T-helper 2 cell treated with Interferon-gamma antibody and Interleukin-4, amounts not matched to agents 5 μg/mL and 100 μg/mL, for 36 hours (primary cell): Measurements from ENCODE around the gene ADAMTS14.

Source experiments
- DNase-seq: peaks from one replicate; pipeline ENCODE4 v3.0.0; 2021; ENCODE audit warnings: low spot score
- H3K27ac Mint-ChIP-seq: one replicate; pipeline ENCODE4 v1.8.0; 2021; ENCODE audit warnings: mild to moderate bottlenecking, mixed read lengths
- H3K27me3 Mint-ChIP-seq: one replicate; pipeline ENCODE4 v1.8.0; 2021; ENCODE audit warnings: low read depth, mixed read lengths
- H3K36me3 Mint-ChIP-seq: one replicate; pipeline ENCODE4 v1.8.0; 2021; ENCODE audit warnings: low read depth, mixed read lengths
- H3K4me1 Mint-ChIP-seq: one replicate; pipeline ENCODE4 v1.8.0; 2021; ENCODE audit warnings: low read depth, mixed read lengths
- H3K4me3 Mint-ChIP-seq: one replicate; pipeline ENCODE4 v1.8.0; 2022; ENCODE audit warnings: mild to moderate bottlenecking, moderate library complexity, mixed read lengths
- H3K9me3 Mint-ChIP-seq: one replicate; pipeline ENCODE4 v1.8.0; 2021; ENCODE audit warnings: mixed read lengths

ADAMTS14 gene

DNA sequence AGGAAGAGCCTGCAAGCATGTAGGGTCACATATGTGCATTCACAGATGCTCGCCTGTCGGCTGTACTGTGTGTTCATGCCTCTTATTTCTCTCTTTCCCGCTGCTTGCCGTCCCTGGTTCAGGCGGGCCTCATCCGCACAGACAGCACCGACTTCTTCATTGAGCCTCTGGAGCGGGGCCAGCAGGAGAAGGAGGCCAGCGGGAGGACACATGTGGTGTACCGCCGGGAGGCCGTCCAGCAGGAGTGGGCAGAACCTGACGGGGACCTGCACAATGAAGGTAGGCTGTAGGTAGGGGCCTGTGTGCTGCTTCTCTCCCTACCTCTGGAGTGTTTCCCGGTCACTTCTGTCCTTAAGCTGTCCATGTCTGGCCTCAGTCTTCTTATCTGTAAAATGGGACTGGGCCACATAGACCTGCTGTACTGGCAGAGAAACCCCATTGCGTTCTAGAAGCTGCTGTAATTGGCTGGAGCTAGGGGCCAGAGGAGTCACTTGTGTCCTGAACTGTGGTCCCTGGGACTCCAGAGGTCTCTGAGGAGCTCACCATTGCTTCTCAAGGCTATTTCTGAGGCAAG lies 30.0 kb downstream of the ADAMTS14 start:
- Mint-ChIP-seq H3K4me1 (no peaks in the 10 kb centered on the region), H3K36me3 (no peaks in the 10 kb centered on the region), H3K9me3 (no peaks in the 10 kb centered on the region), H3K4me3 (no peak overlapping the region), H3K27ac (no peak overlapping the region), H3K27me3 (no peaks in the 10 kb centered on the region)
- no peak for DNase-seq

DNA sequence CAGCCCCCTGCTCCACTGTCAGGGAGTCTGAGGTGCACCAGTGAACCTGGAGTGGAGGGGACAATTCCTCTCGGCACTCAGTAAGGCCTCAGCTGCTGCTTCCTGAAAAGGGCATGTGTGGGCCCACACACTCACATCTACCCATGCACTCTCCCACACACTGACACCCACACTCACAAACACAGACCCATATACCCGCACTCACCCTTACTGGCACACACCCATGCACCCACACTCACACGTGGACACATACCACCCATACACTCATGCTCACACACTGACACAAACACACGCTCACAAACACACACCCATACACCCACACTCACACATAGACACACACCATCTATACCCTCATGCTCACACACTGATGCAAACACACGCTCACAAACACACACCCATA lies 31.9 kb downstream of the ADAMTS14 start:
- DNase-seq: no peak
- no peak overlapping the region for H3K4me3 Mint-ChIP-seq
- no peaks in the 10 kb centered on the region for H3K36me3 Mint-ChIP-seq
- no peaks in the 10 kb centered on the region for H3K9me3 Mint-ChIP-seq
- H3K27ac Mint-ChIP-seq: no peak overlapping the region
- no peaks in the 10 kb centered on the region for H3K4me1 Mint-ChIP-seq
- H3K27me3 Mint-ChIP-seq: no peaks in the 10 kb centered on the region

DNA sequence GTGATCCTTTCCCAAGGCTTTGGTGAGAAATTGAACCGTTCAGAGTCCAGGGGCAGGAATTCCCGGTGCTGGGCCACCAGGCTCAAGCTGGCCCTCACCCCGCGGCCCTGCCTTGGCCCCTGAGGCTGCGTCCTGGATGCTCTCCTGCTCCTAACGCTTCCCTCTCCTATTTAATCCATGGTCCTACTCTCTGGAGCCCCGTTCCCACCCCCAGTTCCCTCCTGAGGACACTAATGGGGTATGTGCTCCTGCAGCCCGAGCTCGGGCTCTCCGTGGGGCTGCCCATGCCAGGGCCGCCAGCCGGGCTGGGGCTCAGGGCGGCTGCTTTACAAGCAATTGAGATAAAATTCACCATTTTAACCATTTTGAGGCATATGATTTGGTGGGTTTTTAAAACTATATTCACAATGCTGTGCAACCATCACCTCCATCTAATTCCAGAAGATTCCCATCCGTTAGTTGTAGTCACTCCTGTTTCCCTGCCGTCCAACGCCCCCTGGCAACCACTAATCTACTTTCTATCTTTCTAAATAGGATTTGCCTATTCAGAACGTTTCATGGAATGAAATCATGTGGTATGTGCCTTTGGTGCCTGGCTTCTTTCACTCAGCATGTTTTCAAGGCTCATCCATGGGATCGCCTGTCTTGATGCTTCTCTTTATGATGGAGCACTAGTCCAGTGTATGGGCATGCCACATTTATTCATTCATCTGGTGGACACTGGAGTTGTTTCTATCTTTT lies 33.0 kb downstream of the ADAMTS14 start:
- DNase-seq: no peak
- no peaks in the 10 kb centered on the region for H3K4me1 Mint-ChIP-seq
- H3K36me3 Mint-ChIP-seq: no peaks in the 10 kb centered on the region
- no peak overlapping the region for H3K27ac Mint-ChIP-seq
- no peaks in the 10 kb centered on the region for H3K27me3 Mint-ChIP-seq
- no peaks in the 10 kb centered on the region for H3K9me3 Mint-ChIP-seq
- H3K4me3 Mint-ChIP-seq: no peak overlapping the region

DNA sequence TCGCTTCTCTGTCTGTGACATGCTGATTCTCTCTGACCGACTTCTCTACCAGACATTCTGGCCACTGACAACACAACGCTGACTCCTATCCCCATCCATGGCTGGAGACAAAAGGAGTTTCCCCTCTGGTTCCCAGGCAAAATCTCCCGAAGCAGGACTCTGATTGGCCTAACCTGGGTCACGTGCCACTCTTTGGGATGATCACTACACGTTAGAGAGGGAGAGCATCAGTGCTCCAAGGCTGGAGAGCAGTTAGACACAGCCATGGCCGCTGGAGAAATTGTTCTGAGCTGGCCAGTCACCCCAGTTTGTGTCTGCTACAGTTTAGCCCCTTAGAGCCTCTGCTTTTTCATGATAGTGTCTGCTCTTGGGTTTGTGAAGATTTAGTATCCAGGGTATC lies 38.9 kb downstream of the ADAMTS14 start:
- Mint-ChIP-seq H3K4me3 (no peak overlapping the region), H3K27ac (no peak overlapping the region), H3K9me3 (no peaks in the 10 kb centered on the region), H3K36me3 (no peaks in the 10 kb centered on the region), H3K27me3 (no peaks in the 10 kb centered on the region), H3K4me1 (no peaks in the 10 kb centered on the region)
- no peak for DNase-seq

DNA sequence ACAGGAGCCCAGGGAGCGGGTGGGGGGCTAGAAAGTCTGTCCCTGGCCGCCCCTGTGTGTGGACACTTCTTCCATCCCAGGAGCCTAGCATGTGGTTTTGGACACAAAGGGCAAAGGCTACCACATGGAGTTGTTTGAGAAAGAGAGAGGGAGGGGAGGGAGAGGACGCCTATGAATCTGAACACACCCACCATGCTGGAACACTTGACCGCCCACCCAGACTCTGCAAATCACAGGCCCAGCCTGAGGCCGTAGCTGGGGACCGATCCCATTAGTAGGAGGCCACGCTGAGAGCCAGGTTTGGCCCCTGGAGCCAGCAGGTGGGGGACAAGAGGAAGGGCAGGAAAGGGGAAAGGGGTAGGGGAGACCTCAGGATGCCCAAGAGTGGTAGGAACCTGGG lies 39.6 kb downstream of the ADAMTS14 start:
- Mint-ChIP-seq H3K9me3 (no peaks in the 10 kb centered on the region), H3K27me3 (no peaks in the 10 kb centered on the region), H3K4me3 (no peak overlapping the region), H3K27ac (no peak overlapping the region), H3K36me3 (no peaks in the 10 kb centered on the region), H3K4me1 (no peaks in the 10 kb centered on the region)
- no peak for DNase-seq

- DNase-seq: no peak
- Mint-ChIP-seq H3K27me3 (no peaks in the 10 kb centered on the region), H3K36me3 (no peaks in the 10 kb centered on the region), H3K9me3 (no peaks in the 10 kb centered on the region), H3K4me1 (no peaks in the 10 kb centered on the region), H3K27ac (no peak overlapping the region), H3K4me3 (no peak overlapping the region)
These were observed 41.9 kb downstream of the ADAMTS14 start for GRCh38 chr10:70714245-70714644.

DNA sequence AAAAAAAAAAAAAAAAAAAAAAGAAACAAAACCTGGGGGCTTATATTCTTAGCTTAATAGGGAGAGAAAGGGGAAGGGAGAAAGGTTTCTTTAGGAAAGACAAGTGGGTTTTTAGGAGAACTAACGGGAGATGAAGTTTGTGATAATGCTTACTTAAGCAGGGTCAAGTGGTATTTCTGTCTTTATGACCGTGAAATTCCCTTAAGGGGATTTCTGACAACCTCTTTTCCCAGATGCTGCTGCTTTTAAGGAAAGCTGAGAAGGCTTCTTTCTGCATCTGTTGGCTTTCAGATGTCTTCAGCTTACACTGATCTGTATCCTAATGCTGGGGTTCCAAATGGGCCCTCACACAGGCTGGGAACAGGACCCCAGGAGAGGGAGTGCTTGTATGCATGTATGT lies 42.6 kb downstream of the ADAMTS14 start:
- H3K4me3 Mint-ChIP-seq: no peak overlapping the region
- H3K27me3 Mint-ChIP-seq: no peaks in the 10 kb centered on the region
- no peaks in the 10 kb centered on the region for H3K9me3 Mint-ChIP-seq
- no peak for DNase-seq
- H3K4me1 Mint-ChIP-seq: no peaks in the 10 kb centered on the region
- no peak overlapping the region for H3K27ac Mint-ChIP-seq
- no peaks in the 10 kb centered on the region for H3K36me3 Mint-ChIP-seq

GRCh38 chr10:70715853-70716795 lies 43.8 kb downstream of the ADAMTS14 start:
- no peak overlapping the region for H3K4me3 Mint-ChIP-seq
- no peak overlapping the region for H3K27ac Mint-ChIP-seq
- peak; percentile 18 for DNase-seq
- no peaks in the 10 kb centered on the region for H3K9me3 Mint-ChIP-seq
- no peaks in the 10 kb centered on the region for H3K36me3 Mint-ChIP-seq
- H3K4me1 Mint-ChIP-seq: no peaks in the 10 kb centered on the region
- H3K27me3 Mint-ChIP-seq: no peaks in the 10 kb centered on the region

- no peaks in the 10 kb centered on the region for H3K36me3 Mint-ChIP-seq
- no peaks in the 10 kb centered on the region for H3K4me1 Mint-ChIP-seq
- H3K27ac Mint-ChIP-seq: no peak overlapping the region
- no peaks in the 10 kb centered on the region for H3K27me3 Mint-ChIP-seq
- no peak overlapping the region for H3K4me3 Mint-ChIP-seq
- no peak for DNase-seq
- no peaks in the 10 kb centered on the region for H3K9me3 Mint-ChIP-seq
These were observed 50.6 kb downstream of the ADAMTS14 start for GRCh38 chr10:70722820-70723424.

DNA sequence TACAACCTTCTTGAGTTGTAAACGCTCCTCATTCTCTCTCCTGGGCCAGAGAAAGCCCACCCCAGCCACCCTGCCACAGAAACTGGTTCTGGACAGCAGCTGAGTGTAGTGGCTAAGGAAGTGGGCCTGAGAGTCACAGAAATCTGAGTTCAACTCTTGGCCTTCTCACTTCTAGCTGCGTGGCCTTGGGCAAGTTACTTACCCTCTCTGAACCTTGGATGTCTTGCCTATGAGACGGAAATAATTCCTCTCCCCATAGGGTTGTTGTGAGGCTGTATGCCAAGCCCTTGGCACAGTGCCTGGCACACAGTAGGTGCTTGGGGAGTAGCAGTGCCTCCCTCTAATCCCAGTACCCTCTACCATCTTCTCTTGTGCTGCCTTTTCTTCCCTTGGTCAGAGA lies 51.5 kb downstream of the ADAMTS14 start:
- H3K4me1 Mint-ChIP-seq: no peaks in the 10 kb centered on the region
- no peaks in the 10 kb centered on the region for H3K27me3 Mint-ChIP-seq
- no peak for DNase-seq
- H3K4me3 Mint-ChIP-seq: no peak overlapping the region
- no peak overlapping the region for H3K27ac Mint-ChIP-seq
- H3K36me3 Mint-ChIP-seq: no peaks in the 10 kb centered on the region
- no peaks in the 10 kb centered on the region for H3K9me3 Mint-ChIP-seq

DNA sequence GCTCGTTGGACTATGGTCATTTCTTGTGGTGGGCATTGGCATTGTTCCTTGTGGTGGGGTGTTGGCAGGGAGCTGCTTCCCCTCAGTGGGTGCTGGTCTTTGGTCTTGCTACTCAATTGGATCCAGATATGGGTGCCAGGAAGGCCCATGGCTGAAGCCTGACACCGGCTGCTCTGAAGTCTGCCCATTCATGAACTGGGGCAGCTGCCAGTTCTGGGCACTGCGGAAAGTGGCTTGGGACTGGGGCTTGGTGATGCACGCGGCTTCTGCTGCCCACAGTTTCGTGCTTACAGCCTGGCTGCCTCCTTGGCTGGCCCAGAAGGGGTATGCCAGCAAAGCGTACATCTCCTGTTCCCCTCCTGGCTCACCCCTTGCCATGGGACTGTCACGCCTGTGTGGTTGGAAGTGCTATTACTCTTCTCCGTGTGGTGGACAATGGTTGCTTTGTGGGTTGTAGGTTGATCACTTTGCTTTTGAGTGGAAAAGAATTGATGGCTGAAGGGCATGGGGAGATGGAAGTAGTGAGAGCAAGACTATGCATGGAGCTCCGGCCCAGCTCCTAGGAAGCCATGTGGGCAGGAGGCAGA lies 54.7 kb downstream of the ADAMTS14 start:
- DNase-seq: no peak
- H3K9me3 Mint-ChIP-seq: no peaks in the 10 kb centered on the region
- H3K36me3 Mint-ChIP-seq: no peaks in the 10 kb centered on the region
- H3K27me3 Mint-ChIP-seq: no peaks in the 10 kb centered on the region
- H3K4me3 Mint-ChIP-seq: no peak overlapping the region
- H3K4me1 Mint-ChIP-seq: no peaks in the 10 kb centered on the region
- H3K27ac Mint-ChIP-seq: no peak overlapping the region

DNA sequence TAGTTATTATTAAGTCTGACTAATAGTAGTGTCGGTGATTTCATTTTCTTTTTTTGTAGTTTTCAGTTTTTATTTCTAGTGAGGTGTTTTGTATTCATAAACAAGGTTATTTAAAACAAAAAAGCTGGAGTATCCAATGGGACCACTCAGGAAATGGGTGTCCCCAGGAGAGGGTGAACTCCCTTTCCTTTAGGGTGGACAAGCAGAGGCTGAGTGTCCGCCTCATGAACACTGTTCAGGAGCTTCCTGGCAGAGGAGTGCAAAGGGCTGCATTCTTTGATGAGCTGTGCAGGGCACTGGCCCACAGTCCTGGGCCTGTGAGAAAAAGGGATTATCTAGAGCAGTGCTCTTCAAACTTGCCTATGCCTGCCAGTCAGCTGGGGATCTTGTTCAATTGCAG lies 56.0 kb downstream of the ADAMTS14 start:
- Mint-ChIP-seq H3K4me1 (no peaks in the 10 kb centered on the region), H3K27ac (no peak overlapping the region), H3K27me3 (no peaks in the 10 kb centered on the region), H3K9me3 (no peaks in the 10 kb centered on the region), H3K4me3 (no peak overlapping the region), H3K36me3 (no peaks in the 10 kb centered on the region)
- no peak for DNase-seq

- Mint-ChIP-seq H3K27me3 (no peaks in the 10 kb centered on the region), H3K4me3 (no peak overlapping the region), H3K36me3 (no peaks in the 10 kb centered on the region), H3K27ac (no peak overlapping the region), H3K4me1 (no peaks in the 10 kb centered on the region), H3K9me3 (no peaks in the 10 kb centered on the region)
- DNase-seq: no peak
These were observed 57.6 kb downstream of the ADAMTS14 start for GRCh38 chr10:70729763-70730357.
